Mesenteric fat pad (tissue), 1 donor: ENCODE measurements around the gene GMDS. TPM values are rescaled to one million over a fixed set of nuclear protein-coding genes. Genes with fewer than 3 reads are reported as not detected.

Experiments used
- DNase-seq: peaks from one replicate; pipeline ENCODE4 v3.0.0-alpha.2; 2020; ENCODE audit warnings: low spot score
- total RNA-seq: library from RNA; stranded (reverse); fragmentation: NEBNext Ultra II Directional; extraction: Animal tissue kit (Norgen Biotek cat#: 25700); gene quantifications from one replicate; pipeline ENCODE4 v1.2.1, GENCODE V29; 2021
- donor health status: DM: yes; HTN: yes; CAD: no.

The GMDS gene
- total RNA-seq, 1 donor from 2014 or later: 10.3 TPM

DNA sequence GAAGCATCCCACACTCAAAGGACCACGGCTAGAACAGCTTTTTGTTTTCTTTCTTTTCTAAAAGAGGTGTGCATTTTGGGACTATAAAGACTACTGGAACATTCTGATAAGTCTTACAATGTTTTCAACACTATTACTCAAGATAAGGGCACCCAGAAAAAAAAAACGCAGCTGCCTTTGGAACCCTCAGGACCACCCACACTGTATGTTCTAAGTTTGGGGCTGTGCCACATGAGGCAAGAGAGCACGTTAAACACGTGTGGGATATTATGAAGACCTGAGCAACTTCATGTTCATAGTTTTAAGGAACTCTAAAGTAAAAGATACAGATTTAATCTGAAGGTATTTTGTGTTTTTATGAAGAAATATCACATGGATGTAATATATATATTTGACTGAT lies 431.1 kb downstream of the GMDS start:
- DNase-seq: no peak

DNA sequence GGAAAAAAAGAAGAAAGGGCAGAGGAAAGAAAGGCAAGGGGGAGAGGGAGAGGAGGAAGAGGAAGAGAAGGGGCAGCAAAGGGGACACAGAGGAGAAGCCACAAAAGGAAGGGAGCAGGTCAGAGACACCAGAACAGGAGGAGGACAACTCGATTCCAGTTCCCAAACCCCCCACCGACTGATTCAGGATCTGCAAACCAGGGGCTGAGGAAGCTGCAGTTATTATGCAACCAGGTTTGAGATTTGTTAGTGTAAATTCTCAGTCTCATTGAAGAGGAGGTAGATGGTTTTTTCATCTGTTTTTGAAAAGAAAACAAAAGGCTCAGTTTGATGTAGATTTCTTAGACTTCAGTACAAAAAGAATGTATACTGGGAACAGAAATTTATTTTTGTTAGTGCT lies 432.9 kb downstream of the GMDS start:
- DNase-seq: no peak

GRCh38 chr6:1812034-1812433 lies 433.4 kb downstream of the GMDS start:
- DNase-seq: no peak

GRCh38 chr6:1810880-1811279 lies 434.5 kb downstream of the GMDS start:
- DNase-seq: no peak

DNA sequence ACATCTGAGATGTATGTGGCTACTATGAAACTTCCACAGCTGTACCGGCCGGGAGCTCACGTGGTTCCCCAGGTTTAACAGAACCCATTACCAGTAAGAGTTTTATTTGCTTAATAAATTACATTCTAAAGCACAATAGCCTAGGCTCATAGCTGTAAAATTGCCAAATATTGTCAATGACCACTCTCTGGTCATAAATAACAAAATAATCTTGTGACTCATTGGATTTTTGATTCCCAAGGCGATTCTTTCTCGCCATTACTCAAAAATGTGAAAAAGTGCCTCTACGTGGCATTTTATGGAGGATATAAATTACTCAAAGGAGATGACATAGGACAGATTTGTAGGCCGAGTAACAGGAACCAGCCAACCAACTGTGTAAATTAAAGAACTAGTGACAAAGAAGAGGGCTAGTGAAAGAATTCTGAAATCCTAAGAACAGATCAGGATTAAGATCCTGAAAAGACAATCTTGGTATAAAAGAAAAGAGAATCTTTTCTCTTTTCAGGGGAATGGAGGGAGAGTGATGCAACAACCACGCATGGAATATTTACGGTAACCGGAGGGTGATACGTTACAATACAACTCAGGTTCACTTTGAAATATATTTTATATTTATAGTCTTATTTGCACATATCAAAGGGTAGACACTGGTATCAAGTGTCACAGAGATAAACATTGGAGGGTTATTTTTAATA lies 436.0 kb downstream of the GMDS start:
- DNase-seq: no peak

DNA sequence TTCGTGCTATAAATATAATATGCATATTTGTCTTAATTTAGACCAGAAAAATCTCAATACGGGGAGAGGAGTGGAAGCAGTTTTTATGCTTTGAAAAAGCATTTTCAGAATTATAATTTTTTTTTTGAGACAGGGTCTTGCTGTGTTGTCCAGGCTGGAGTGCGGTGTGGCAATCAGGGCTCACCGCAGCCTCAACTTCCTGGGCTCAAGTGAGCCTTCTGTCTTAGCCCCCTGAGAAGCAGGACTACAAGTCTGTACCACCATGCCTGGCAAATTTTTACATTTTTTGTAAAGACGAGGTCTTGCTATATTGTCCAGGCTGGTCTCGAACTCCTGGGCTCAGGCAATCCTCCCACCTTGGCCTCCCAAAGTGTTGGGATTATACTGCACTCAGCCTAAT lies 438.5 kb downstream of the GMDS start:
- DNase-seq: no peak

DNA sequence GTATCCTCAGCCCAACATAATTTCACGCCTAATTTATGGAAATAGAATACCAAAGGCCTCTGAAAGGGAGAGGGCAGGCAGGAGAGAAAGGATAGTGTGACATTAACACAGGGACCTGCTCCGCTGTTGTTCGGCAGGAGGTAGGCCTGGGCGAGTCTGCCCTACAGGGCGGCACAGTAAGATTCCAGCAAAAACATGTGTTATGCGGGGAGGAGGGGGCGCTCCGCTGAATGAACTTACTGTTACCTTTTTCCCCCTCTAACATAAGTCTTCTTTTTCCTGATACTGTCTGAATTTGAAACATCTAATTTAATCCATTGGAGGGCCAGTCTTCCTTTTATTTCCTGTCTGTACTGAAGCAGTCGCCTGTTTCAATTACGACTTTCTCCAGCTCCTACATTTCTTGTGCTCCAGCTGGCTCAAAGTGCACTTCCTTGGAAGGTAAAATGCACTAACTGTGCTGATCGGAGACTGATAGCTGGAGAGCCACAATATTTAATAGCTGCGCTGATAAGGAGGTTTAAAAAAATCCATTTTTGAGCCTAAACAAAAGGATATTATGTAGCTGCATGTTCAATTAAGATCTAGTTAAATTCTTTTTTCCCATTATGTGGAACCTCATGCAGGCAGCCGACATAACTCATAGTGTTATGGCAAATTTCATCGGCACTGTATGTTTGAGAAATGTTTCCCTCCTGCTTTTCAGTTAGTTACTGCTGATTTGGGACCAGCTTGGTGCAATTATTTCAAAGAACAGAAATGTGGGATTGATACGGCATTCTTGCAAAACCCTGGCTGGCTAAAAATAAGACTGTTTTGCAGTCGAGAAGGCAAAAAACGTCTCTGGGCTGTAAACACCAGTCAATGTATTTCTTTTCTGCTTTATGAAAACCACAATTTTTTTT lies 442.7 kb downstream of the GMDS start:
- DNase-seq: no peak

GRCh38 chr6:1801401-1801800 lies 444.0 kb downstream of the GMDS start:
- DNase-seq: no peak

DNA sequence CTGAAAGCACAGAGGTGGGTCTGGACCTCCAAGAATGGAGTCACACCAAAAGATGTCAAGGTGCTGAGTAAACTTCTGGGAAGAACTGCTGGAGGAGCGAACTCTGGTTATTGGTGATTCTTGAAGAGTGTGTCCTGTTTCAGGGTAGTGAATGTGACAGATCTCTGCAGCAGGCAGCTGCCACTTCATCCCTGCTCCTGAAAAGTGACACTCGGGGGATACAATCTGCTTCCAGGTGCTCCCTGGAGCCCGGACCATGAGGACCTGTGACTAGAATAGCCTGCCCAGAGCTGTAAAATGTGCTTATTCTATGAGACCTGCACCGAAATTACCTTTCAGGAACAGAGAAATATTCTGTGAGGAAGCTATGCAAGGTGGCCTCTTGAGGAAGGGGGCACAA lies 444.6 kb downstream of the GMDS start:
- DNase-seq: no peak

- no peak for DNase-seq
These were observed 446.5 kb downstream of the GMDS start for GRCh38 chr6:1798965-1799325.

- DNase-seq: no peak
These were observed 447.0 kb downstream of the GMDS start for GRCh38 chr6:1798303-1798964.

DNA sequence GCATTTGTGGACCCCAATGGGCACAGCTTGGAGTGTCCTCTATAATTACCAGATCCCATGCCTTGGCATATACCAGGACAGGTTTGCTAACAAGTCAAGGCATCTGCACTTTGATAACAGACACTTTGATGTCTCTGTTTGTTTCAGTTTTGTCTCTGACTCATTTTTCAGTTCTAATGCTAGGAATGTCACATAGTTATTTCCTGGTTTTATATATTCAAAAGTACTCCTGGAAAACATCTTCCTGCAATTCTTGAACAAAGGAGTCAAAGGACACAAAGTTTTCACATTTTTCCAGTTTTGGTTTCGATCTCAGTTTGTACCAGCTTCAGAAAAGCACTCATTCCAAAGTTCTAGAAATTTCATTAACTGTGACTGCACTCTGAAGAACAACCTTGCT lies 447.6 kb downstream of the GMDS start:
- no peak for DNase-seq

- no peak for DNase-seq
These were observed 448.5 kb downstream of the GMDS start for GRCh38 chr6:1796706-1797529.

GRCh38 chr6:1795910-1796309 lies 449.5 kb downstream of the GMDS start:
- no peak for DNase-seq

GRCh38 chr6:1792989-1793388 lies 452.4 kb downstream of the GMDS start:
- no peak for DNase-seq

DNA sequence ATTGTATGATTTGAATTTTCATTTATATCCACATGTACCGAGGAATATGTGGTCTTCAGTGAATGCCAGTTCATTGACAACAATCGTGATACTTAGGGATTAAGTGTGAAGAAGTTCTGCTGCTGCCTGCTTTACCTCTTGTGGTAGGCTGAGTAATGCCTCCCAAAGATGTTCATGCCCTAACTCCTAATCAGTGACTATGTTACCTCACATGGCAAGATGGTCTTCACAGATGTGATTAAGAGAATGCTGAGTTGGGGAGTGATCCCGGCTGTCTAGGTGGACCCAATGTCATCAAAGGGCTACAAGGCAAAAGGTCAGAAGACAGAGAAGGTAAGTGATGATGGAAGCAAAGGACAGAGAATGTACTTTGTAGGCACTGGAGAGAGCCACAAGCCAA lies 454.7 kb downstream of the GMDS start:
- no peak for DNase-seq

DNA sequence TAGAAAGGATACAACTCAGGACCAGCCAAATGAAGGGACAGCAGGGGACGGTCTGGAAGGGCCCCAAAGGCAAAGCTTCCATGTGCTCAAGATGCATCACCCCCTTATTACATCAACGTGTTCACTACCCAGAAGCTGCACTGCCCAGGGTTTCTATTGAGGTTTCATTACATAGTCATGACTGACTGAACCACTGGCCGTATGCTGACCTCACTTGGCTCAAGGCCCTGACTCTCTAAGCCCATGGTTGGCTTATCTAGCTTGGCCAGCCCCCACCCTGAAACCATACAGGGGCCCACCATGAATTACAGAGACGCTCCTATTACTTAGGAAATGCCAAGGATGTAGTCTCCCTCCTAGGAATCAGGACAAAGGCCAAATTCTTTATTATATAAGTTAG lies 456.3 kb downstream of the GMDS start:
- DNase-seq: no peak

GRCh38 chr6:1787894-1788293 lies 457.5 kb downstream of the GMDS start:
- DNase-seq: no peak

DNA sequence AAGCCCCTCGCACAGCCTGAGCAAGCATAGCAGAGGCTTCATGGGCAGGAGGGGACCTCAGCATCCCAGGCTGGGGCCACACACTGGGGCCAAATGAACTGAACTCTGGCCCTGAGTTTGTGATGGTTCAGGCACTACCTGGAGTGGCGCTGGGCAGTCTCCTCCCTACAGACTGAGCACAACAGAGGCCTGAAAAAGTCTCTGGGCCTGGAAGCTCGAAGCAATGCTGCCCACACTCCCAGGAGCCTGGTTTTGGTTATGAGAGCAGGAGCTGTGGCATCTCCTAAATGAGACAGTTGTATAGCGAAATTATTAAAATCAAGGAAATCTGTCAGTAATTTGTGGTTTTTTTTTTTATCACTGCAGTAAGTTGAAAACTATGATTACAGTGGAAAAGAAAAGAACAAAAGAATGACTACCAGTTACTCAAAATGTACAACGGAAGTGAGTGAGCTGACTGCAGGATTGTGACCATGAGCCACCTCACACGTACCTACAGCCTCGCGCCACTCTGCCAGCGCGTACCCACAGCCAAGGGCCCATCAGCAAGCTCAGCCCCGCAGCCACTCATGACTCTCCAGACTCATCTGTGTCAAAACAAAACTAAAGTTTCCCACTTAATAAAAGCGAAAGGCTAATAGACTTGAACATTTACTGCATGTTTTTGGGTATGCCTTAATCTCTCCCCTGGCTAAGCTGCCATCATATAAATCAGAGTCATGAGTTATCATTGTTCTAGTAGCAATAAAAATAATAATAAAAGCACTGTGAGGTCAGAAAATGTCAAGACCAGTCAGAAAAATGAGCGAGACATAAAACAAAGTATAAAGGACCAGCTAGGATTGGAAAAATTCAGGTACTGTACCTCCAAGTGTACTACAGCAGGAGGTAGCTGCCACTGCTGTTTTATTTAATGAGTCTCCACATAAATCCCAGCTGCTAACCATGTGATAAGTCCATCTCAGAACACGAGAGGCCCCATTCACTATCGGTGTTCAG lies 458.7 kb downstream of the GMDS start:
- DNase-seq: no peak

DNA sequence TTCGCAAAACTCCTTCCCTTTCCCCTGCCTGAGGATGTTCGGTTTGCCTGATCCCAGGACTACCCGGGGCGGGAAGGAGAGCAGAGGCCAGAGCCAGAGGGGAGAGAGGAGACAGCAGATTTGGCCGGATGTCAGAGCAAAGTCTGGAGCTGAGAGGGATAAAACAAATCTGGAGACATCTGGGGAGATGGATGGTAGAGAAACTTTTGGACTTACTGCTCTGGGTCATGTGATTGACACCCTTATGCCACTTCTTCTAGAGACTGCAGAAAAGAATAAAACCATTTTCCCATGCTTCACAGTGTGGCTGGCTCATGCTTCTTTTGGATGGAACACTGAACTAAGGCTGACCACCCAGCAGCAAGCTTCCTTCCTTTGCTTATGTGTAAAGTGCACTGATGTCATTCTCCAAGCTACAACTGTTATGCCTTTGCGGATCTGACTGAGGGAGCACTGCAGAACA lies 461.0 kb downstream of the GMDS start:
- DNase-seq: no peak
